Caco-2 (cell line): ENCODE data around the gene SMIM24. TPM values are rescaled to one million over a fixed set of nuclear protein-coding genes. Genes with fewer than 3 reads are reported as not detected.

Source experiments
- BruUV-seq: library from RNA; stranded (reverse); fragments of 400-500 nt; replicated peaks from 2 replicates; lab custom pipeline; 2021; lab: Mats Ljungman, UMichigan
- CTCF ChIA-PET: fragments of 300-600 bp; sonication (Branson Sonifier 250); formaldehyde crosslinking; loops from one replicate; lab custom pipeline; 2022; ENCODE audit warnings: antibody characterized with exemption; lab: Charles Lee
- POLR2A ChIA-PET: fragments of 300-600 bp; sonication (Branson Sonifier 250); formaldehyde crosslinking; loops from one replicate; lab custom pipeline; 2022; ENCODE audit warnings: antibody characterized with exemption; lab: Charles Lee
- DNase-seq, 2 experiments: peaks; one replicate each; pipeline versions ENCODE4 v3.0.0 to v3.0.0-alpha.2; 2020 to 2022
- H3K27me3 ChIP-seq: replicated peaks from 2 replicates; pipeline ENCODE4 v1.6.0; 2011; ENCODE audit warnings: low read length; ENCODE audit not compliant: control insufficient read depth, insufficient read depth
- H3K36me3 ChIP-seq: 2 replicates; pipeline ENCODE4 v1.5.1; 2011; ENCODE audit warnings: low read length; ENCODE audit not compliant: control insufficient read depth, insufficient read depth
- H3K4me1 ChIP-seq: fragments of 250-450 bp; sonication (Bioruptor Pico); 2 replicates; pipeline ENCODE4 v1.5.1; 2020; ENCODE audit warnings: mild to moderate bottlenecking
- H3K4me3 ChIP-seq: 2 replicates; pipeline ENCODE4 v1.5.1; 2011; ENCODE audit warnings: low read depth, mild to moderate bottlenecking, control low read depth, low read length
- H3K9me3 ChIP-seq: fragments of 250-450 bp; sonication (Bioruptor Pico); 2 replicates; pipeline ENCODE4 v1.5.1; 2020; ENCODE audit warnings: mild to moderate bottlenecking, moderate library complexity
- H3K27ac Mint-ChIP-seq: one replicate; pipeline ENCODE4 v1.8.0; 2022; ENCODE audit warnings: mixed read lengths; ENCODE audit not compliant: unreplicated experiment
- H3K27me3 Mint-ChIP-seq: one replicate; pipeline ENCODE4 v1.8.0; 2022; ENCODE audit warnings: mixed read lengths; ENCODE audit not compliant: insufficient read depth, unreplicated experiment
- H3K36me3 Mint-ChIP-seq: one replicate; pipeline ENCODE4 v1.8.0; 2022; ENCODE audit warnings: mild to moderate bottlenecking, mixed read lengths; ENCODE audit not compliant: insufficient read depth, unreplicated experiment
- H3K4me1 Mint-ChIP-seq: one replicate; pipeline ENCODE4 v1.8.0; 2022; ENCODE audit warnings: low read depth, mixed read lengths; ENCODE audit not compliant: unreplicated experiment
- H3K4me3 Mint-ChIP-seq: one replicate; pipeline ENCODE4 v1.8.0; 2022; ENCODE audit warnings: mild to moderate bottlenecking, moderate library complexity, mixed read lengths; ENCODE audit not compliant: unreplicated experiment
- H3K9me3 Mint-ChIP-seq: one replicate; pipeline ENCODE4 v1.8.0; 2022; ENCODE audit warnings: mixed read lengths; ENCODE audit not compliant: unreplicated experiment
- CTCF ChIP-seq, 2 experiments: fragments of 200-600 bp in 1 of 2; IDR thresholded peaks; 1 replicate in 1 of 2; 2 replicates in 1 of 2; pipeline versions ENCODE4 v1.5.1 to v1.8.0; 2011 to 2022; ENCODE audit warnings: antibody characterized with exemption in 1 of 2, control low read depth in 1 of 2, inconsistent platforms in 1 of 2, low read depth in 1 of 2, low read length in 1 of 2, mild to moderate bottlenecking in 1 of 2, moderate library complexity in 1 of 2; ENCODE audit not compliant: insufficient read depth in 1 of 2, severe bottlenecking in 1 of 2, unreplicated experiment in 1 of 2
- intact Hi-C: fragments of 100-400 bp; cut with micrococcal nuclease; formaldehyde crosslinking; loops from one replicate; pipeline ENCODE4 v1.10.0; 2022; ENCODE audit not compliant: unreplicated experiment
- total RNA-seq: library from RNA; stranded (reverse); gene quantifications from 2 replicates; pipeline ENCODE4 v1.2.3, GENCODE V29; 2022

Gene SMIM24
- total RNA-seq, 1 experiment from 2014 or later, result 1.7 TPM

GRCh38 chr19:3434630-3435553 is 45.4 kb downstream of the SMIM24 start:
- POLR2A ChIA-PET, result interaction anchor here (0.5 to 1.0 kb wide), 2 partner anchors 96 to 100 kb away, joined by 3 read pairs; no protein-coding TSS in a partner anchor
- Mint-ChIP-seq H3K4me3 (peak overlapping the region; percentile 80), H3K27me3 (no peaks in the 10 kb centered on the region), H3K27ac (peak overlapping the region; percentile 96), H3K9me3 (no peaks in the 10 kb centered on the region), H3K4me1 (no peaks in the 10 kb centered on the region), H3K36me3 (no peaks in the 10 kb centered on the region)
- Histone ChIP-seq H3K9me3 (no peaks in the 10 kb centered on the region), H3K4me3 (peak overlapping the region; percentile 91), H3K4me1 (no peaks in the 10 kb centered on the region), H3K36me3 (no peaks in the 10 kb centered on the region), H3K27me3 (no peaks in the 10 kb centered on the region)
- intact Hi-C loops, result no loop called here
- TF ChIP-seq CTCF (IDR thresholded peaks at IDR 0.05; ENCODE audit: insufficient read depth in 1 of 2, low read depth in 1 of 2, low read length in 1 of 2, severe bottlenecking in 1 of 2, unreplicated experiment in 1 of 2), result no peak
- BruUV-seq, result no TSS peak
- CTCF ChIA-PET, result interaction anchor here (1.3 kb wide), 1 partner anchor 50 kb away, joined by 5 read pairs; no protein-coding TSS in a partner anchor
- DNase-seq, result peak; percentile 94 to 96

GRCh38 chr19:3433805-3434540 is 46.4 kb downstream of the SMIM24 start:
- H3K36me3 ChIP-seq, result no peaks in the 10 kb centered on the region
- Mint-ChIP-seq H3K4me1 (no peaks in the 10 kb centered on the region), H3K9me3 (no peaks in the 10 kb centered on the region), H3K4me3 (peak overlapping the region; percentile 80), H3K36me3 (no peaks in the 10 kb centered on the region), H3K27me3 (no peaks in the 10 kb centered on the region), H3K27ac (peak overlapping the region; percentile 96)
- DNase-seq, result no peak
- H3K9me3 ChIP-seq, result no peaks in the 10 kb centered on the region
- TSS peak; percentile 50 for BruUV-seq
- ChIA-PET CTCF (interaction anchor here (1.3 kb wide), 1 partner anchor 51 kb away, joined by 5 read pairs; no protein-coding TSS in a partner anchor), POLR2A (no interaction called here)
- no peak for TF ChIP-seq CTCF (IDR thresholded peaks at IDR 0.05; ENCODE audit: insufficient read depth in 1 of 2, low read depth in 1 of 2, low read length in 1 of 2, severe bottlenecking in 1 of 2, unreplicated experiment in 1 of 2)
- intact Hi-C loops, result no loop called here
- no peak overlapping the region; the same call in 1 of the 2 replicates for H3K4me3 ChIP-seq
- no peaks in the 10 kb centered on the region for H3K27me3 ChIP-seq
- no peaks in the 10 kb centered on the region for H3K4me1 ChIP-seq

- Histone ChIP-seq H3K9me3 (no peaks in the 10 kb centered on the region), H3K4me1 (no peaks in the 10 kb centered on the region), H3K27me3 (no peaks in the 10 kb centered on the region), H3K4me3 (no peak overlapping the region), H3K36me3 (no peaks in the 10 kb centered on the region)
- Mint-ChIP-seq H3K36me3 (no peaks in the 10 kb centered on the region), H3K27ac (no peak overlapping the region), H3K27me3 (no peaks in the 10 kb centered on the region), H3K4me3 (no peak overlapping the region), H3K4me1 (no peaks in the 10 kb centered on the region), H3K9me3 (no peaks in the 10 kb centered on the region)
- no peak for DNase-seq
- intact Hi-C loops, result no loop called here
- no peak for TF ChIP-seq CTCF (IDR thresholded peaks at IDR 0.05; ENCODE audit: insufficient read depth in 1 of 2, low read depth in 1 of 2, low read length in 1 of 2, severe bottlenecking in 1 of 2, unreplicated experiment in 1 of 2)
- no TSS peak for BruUV-seq
- POLR2A ChIA-PET, result no interaction called here
- CTCF ChIA-PET, result no interaction called here
These were observed 47.0 kb downstream of the SMIM24 start for GRCh38 chr19:3433313-3433712.
